Left ventricle myocardium inferior (tissue), 1 donor: ENCODE measurements around the gene WNK1. TPM values are rescaled to one million over a fixed set of nuclear protein-coding genes. Genes with fewer than 3 reads are reported as not detected.

Experiments
- DNase-seq: peaks from one replicate; pipeline ENCODE4 v3.0.0-alpha.2; 2020
- H3K27ac ChIP-seq: fragments of 200-600 bp; replicated peaks from 2 replicates; pipeline ENCODE4 v1.8.0; 2021
- H3K27me3 ChIP-seq: fragments of 200-600 bp; 2 replicates; pipeline ENCODE4 v1.8.0; 2021; ENCODE audit warnings: low read depth
- H3K36me3 ChIP-seq: fragments of 200-600 bp; 2 replicates; pipeline ENCODE4 v1.8.0; 2021
- H3K4me1 ChIP-seq: fragments of 200-600 bp; 2 replicates; pipeline ENCODE4 v1.8.0; 2021
- H3K4me3 ChIP-seq: fragments of 200-600 bp; 2 replicates; pipeline ENCODE4 v1.8.0; 2021; ENCODE audit warnings: mild to moderate bottlenecking, moderate library complexity
- H3K9me3 ChIP-seq: fragments of 200-600 bp; replicated peaks from 2 replicates; pipeline ENCODE4 v1.8.0; 2021
- CTCF ChIP-seq: fragments of 200-600 bp; IDR thresholded peaks from 2 replicates; pipeline ENCODE4 v1.8.0; 2021; ENCODE audit warnings: antibody characterized with exemption, mild to moderate bottlenecking, borderline replicate concordance
- intact Hi-C: fragments of 100-400 bp; cut with micrococcal nuclease; formaldehyde crosslinking; loops from one replicate; pipeline ENCODE4 v1.11.0; 2022
- total RNA-seq: library from RNA; stranded (reverse); fragmentation: NEBNext Ultra II Directional; extraction: Animal tissue kit (Norgen Biotek cat#: 25700); gene quantifications from one replicate; pipeline ENCODE4 v1.2.1, GENCODE V29; 2021
- donor health status: DM: no; HTN: yes; CAD: no; lungs with severe emphysema.

The WNK1 gene
- total RNA-seq, 1 donor from 2014 or later: 289 TPM

DNA sequence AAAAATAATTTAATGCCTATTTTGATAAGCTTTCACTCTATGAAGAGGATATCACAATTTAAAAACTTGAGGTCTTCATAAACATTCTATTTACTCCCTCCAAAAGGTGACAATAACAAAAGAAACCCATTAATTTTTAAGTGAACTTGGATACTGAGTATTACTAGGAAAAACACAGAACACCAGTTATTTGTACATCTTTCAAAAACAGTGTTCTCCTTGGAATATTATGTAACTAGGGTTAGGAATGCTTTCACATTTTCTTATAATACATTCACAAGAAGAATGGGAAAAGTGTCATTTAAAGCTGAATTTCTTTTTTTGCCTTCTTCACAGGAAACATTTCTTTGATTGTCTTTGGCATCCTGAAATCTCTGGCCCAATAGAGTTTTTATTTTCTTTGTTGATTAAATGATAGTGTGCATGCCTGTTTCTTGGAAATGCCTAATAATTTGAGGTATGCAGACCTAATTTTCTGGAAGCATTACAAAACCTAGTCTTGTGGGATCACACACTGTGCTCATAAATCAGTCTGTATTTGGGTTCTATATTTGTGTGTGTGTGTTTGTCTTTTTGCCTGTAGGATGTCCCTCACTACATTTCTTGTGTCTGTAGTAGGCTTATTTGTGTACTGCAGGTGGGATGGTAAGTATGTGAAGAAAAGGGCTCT, 76.5 kb downstream of the WNK1 start:
- Histone ChIP-seq H3K9me3 (no peaks in the 10 kb centered on the region), H3K27ac (peak overlapping the region; percentile 3), H3K36me3 (peaks cover 49% of the 10 kb centered on the region), H3K4me3 (no peak overlapping the region), H3K27me3 (no peaks in the 10 kb centered on the region), H3K4me1 (peaks cover 67% of the 10 kb centered on the region)
- intact Hi-C loops: no loop called here
- DNase-seq: no peak
- no peak for TF ChIP-seq CTCF

DNA sequence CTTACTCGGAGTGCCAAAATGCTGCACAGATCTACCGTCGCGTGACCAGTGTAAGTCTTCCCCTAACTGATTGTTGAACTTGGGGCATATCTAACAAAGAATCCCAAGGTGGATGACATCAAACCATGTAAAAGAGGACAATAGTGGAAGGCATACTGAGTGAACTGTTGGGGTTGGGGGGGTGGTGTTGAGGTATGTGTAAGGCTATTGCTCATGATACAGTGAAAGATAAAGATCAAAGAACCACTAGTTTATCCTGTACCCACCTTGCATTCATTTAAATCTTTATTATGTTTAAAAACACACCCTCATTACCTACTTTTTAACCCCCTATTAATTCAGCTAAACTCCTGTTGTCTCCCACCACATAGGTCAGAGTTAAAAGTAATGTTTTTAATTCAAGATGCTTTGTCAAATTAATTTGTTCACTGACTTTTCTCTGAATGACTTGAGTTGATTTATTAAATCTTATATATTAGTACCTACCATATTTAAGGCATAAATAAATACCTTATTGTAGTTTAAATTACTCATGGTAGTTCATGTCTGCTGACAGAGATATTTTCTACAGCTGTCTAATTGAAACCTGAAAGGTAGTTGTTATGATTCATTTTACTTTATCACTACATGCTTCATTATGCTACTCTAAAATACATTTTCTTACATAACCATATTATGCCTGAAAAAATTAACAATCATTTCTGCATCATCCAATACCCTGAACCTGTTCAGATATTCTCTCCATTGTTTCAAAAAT, 77.9 kb downstream of the WNK1 start:
- Histone ChIP-seq H3K36me3 (peaks cover 52% of the 10 kb centered on the region), H3K9me3 (no peaks in the 10 kb centered on the region), H3K4me3 (no peak overlapping the region), H3K27me3 (no peaks in the 10 kb centered on the region), H3K27ac (no peak overlapping the region), H3K4me1 (peaks cover 70% of the 10 kb centered on the region)
- DNase-seq: no peak
- intact Hi-C loops: no loop called here
- no peak for TF ChIP-seq CTCF

DNA sequence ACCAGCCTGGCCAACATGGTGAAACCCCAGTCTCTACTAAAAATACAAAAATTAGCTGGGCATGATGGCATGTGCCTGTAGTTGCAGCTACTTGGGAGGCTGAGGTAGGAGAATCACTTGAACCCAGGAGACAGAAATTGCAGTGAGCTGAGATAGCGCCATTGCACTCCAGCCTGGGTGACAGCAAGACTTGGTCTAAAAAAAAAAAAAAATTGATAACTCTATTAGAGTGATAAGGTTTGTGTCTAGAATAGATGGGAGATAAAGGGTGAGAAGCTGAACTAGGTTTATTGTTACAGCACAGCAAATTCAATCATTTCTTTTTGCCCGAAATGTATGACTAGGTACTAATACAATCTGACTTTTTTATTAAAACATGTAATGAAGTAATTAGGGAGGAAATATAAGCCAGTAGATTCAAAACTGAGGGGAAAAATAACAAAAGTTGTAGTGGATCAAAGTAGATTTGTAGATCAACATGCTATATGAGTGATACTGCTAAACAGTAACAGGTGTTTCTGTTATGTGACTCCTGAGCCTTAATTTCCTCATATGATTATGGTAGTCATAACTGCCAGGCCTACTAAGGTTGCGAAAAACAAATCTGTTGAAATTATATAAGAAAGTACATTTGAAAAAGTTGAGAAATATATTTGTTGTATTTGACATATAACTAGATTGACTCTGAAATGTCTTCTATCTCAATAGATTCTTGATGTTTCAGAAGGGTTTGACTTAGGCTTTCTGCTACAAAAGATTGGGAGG, 83.6 kb downstream of the WNK1 start:
- Histone ChIP-seq H3K36me3 (peaks cover 11% of the 10 kb centered on the region), H3K4me3 (no peak overlapping the region)
- TF ChIP-seq CTCF: no peak

DNA sequence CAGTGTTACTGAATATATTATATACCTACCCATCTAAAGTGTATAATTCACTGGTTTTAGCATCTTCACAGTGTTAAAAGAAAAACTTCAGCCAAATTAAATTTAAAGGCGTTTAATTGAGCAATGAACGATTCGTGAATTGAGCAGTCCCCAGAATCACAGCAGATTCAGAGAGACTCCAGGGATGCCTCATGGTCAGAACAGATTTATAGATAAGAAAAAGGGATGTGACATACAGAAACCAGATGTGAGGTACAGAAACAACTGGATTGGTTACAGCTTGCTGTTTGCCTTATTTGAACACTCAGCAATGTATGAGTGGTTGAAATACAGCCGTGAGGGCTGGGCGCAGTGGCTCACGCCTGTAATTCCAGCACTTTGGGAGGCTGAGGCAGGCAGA, 84.6 kb downstream of the WNK1 start:
- Histone ChIP-seq H3K27me3 (no peaks in the 10 kb centered on the region), H3K36me3 (peaks cover 15% of the 10 kb centered on the region), H3K9me3 (no peaks in the 10 kb centered on the region), H3K4me1 (peaks cover 40% of the 10 kb centered on the region), H3K27ac (no peak overlapping the region), H3K4me3 (no peak overlapping the region)
- TF ChIP-seq CTCF: no peak
- DNase-seq: no peak
- intact Hi-C loops: no loop called here

More for the DNA sequence above, 83.6 kb downstream of the WNK1 start:
- H3K27me3 ChIP-seq: no peaks in the 10 kb centered on the region
- intact Hi-C loops: no loop called here
- no peaks in the 10 kb centered on the region for H3K9me3 ChIP-seq
- peaks cover 30% of the 10 kb centered on the region for H3K4me1 ChIP-seq
- no peak for DNase-seq
- no peak overlapping the region for H3K27ac ChIP-seq

GRCh38 chr12:837548-837947, 85.2 kb downstream of the WNK1 start:
- Histone ChIP-seq H3K4me1 (peaks cover 43% of the 10 kb centered on the region), H3K4me3 (no peak overlapping the region), H3K27me3 (no peaks in the 10 kb centered on the region), H3K9me3 (no peaks in the 10 kb centered on the region), H3K36me3 (peaks cover 15% of the 10 kb centered on the region), H3K27ac (no peak overlapping the region)
- no peak for DNase-seq
- no peak for TF ChIP-seq CTCF
- intact Hi-C loops: no loop called here
